HepG2 (cell line): ENCODE measurements around the gene USP30. TPM values are rescaled to one million over a fixed set of nuclear protein-coding genes. Genes with fewer than 3 reads are reported as not detected.

Experiments used
- CREB3 ChIP-seq: sonication (generic); formaldehyde crosslinking; IDR thresholded peaks from 2 replicates; pipeline ENCODE4 v1.5.0; 2020; ENCODE audit warnings: missing genetic modification reagents
- DZIP1 ChIP-seq: sonication (generic); formaldehyde crosslinking; IDR thresholded peaks from 2 replicates; pipeline ENCODE4 v1.5.0; 2020; ENCODE audit warnings: mild to moderate bottlenecking, missing genetic modification reagents
- FOXO1 ChIP-seq: sonication (generic); formaldehyde crosslinking; IDR thresholded peaks from 2 replicates; pipeline ENCODE4 v1.4.0; 2020; ENCODE audit warnings: missing genetic modification reagents
- GATAD2A ChIP-seq: IDR thresholded peaks from 2 replicates; pipeline ENCODE4 v1.6.1; 2016
- KMT2A ChIP-seq: sonication (generic); formaldehyde crosslinking; IDR thresholded peaks from 2 replicates; pipeline ENCODE4 v1.4.0; 2020; ENCODE audit warnings: missing genetic modification reagents
- MIER2 ChIP-seq: IDR thresholded peaks from 2 replicates; pipeline ENCODE4 v1.6.1; 2016; ENCODE audit warnings: missing biosample characterization, missing genetic modification reagents
- NR2F2 ChIP-seq: IDR thresholded peaks from 2 replicates; pipeline ENCODE4 v1.6.1; 2012; ENCODE audit warnings: low read depth, inconsistent platforms, borderline replicate concordance
- PAWR ChIP-seq: sonication (generic); formaldehyde crosslinking; IDR thresholded peaks from 2 replicates; pipeline ENCODE4 v1.4.0; 2020; ENCODE audit warnings: missing genetic modification reagents, mild to moderate bottlenecking, borderline replicate concordance
- PCBP2 ChIP-seq: fragments of 200-400 bp; formaldehyde crosslinking; optimal IDR thresholded peaks from 2 replicates; pipeline ENCODE3; 2018; ENCODE audit warnings: low read length, low read depth; ENCODE audit not compliant: poor library complexity, severe bottlenecking
- RAD21 ChIP-seq: fragments of 450-650 bp; formaldehyde crosslinking; IDR thresholded peaks from 2 replicates; pipeline ENCODE4 v1.5.0; 2020; ENCODE audit warnings: mild to moderate bottlenecking
- SIX4 ChIP-seq: sonication (generic); formaldehyde crosslinking; IDR thresholded peaks from 2 replicates; pipeline ENCODE4 v1.4.0; 2020; ENCODE audit warnings: missing genetic modification reagents
- SNAPC2 ChIP-seq: sonication (generic); formaldehyde crosslinking; IDR thresholded peaks from 2 replicates; pipeline ENCODE4 v1.8.1; 2022; ENCODE audit warnings: mild to moderate bottlenecking, missing genetic modification reagents
- THYN1 ChIP-seq: sonication (generic); formaldehyde crosslinking; IDR thresholded peaks from 2 replicates; pipeline ENCODE4 v1.8.1; 2023; ENCODE audit warnings: low read depth, mild to moderate bottlenecking, moderate library complexity, missing genetic modification reagents, borderline replicate concordance
- XBP1 ChIP-seq: sonication (generic); formaldehyde crosslinking; IDR thresholded peaks from 2 replicates; pipeline ENCODE4 v1.5.0; 2020; ENCODE audit warnings: missing genetic modification reagents
- ZBTB20 ChIP-seq: sonication (generic); formaldehyde crosslinking; IDR thresholded peaks from 2 replicates; pipeline ENCODE4 v1.8.1; 2023; ENCODE audit warnings: missing genetic modification reagents, low read depth, mild to moderate bottlenecking, borderline replicate concordance
- ZNF335 ChIP-seq: sonication (generic); formaldehyde crosslinking; IDR thresholded peaks from 2 replicates; pipeline ENCODE4 v1.4.0; 2020; ENCODE audit warnings: missing genetic modification reagents
- ZNF790 ChIP-seq: sonication (generic); formaldehyde crosslinking; IDR thresholded peaks from 2 replicates; pipeline ENCODE4 v1.8.0; 2022; ENCODE audit warnings: missing genetic modification reagents, mild to moderate bottlenecking, borderline replicate concordance
- ZNF841 ChIP-seq: sonication (generic); formaldehyde crosslinking; IDR thresholded peaks from 2 replicates; pipeline ENCODE4 v1.8.1; 2023; ENCODE audit warnings: missing genetic modification reagents, borderline replicate concordance
- ZSCAN20 ChIP-seq: sonication (generic); formaldehyde crosslinking; IDR thresholded peaks from 2 replicates; pipeline ENCODE4 v1.4.0; 2020; ENCODE audit warnings: missing genetic modification reagents, mild to moderate bottlenecking, borderline replicate concordance
- ZSCAN21 ChIP-seq: sonication (generic); formaldehyde crosslinking; IDR thresholded peaks from 2 replicates; pipeline ENCODE4 v1.8.0; 2022; ENCODE audit warnings: mild to moderate bottlenecking, missing genetic modification reagents, moderate library complexity, borderline replicate concordance
- polyA plus RNA-seq, 8 experiments: library from polyadenylated mRNA; depleted of rRNA in 3 of 8; stranded (reverse) in 7 of 8; unstranded in 1 of 8; fragments of >200 nt; fragmentation: Illumina TruSeq in 4 of 8; extraction: Trizol in 4 of 8; gene quantifications; 2 replicates each; pipeline versions ENCODE4 v1.2.1 to v1.2.3, GENCODE V29; 2011 to 2016; ENCODE audit warnings: low read depth in 4 of 8, missing spikeins in 1 of 8, mixed read lengths in 1 of 8; ENCODE audit not compliant: insufficient read depth in 1 of 8
- total RNA-seq, 5 experiments: library from RNA; depleted of rRNA; stranded (reverse); fragments of >200 nt; fragmentation: Illumina TruSeq; extraction: Trizol; gene quantifications; 2 replicates each; pipeline ENCODE4 v1.2.3, GENCODE V29; 2016; ENCODE audit warnings: low read depth in 1 of 5
- TF ChIP-seq, protein P1 (sequence below): sonication (generic); formaldehyde crosslinking; IDR thresholded peaks from 2 replicates; pipeline ENCODE4 v1.9.0; 2021; ENCODE audit warnings: missing genetic modification reagents, mild to moderate bottlenecking, borderline replicate concordance
- TF ChIP-seq, protein P2 (sequence below): sonication (generic); formaldehyde crosslinking; conservative IDR thresholded peaks from 2 replicates; pipeline ENCODE4 v1.8.0; 2022; ENCODE audit warnings: missing genetic modification reagents
- TF ChIP-seq, protein P3 (sequence below): IDR thresholded peaks from 2 replicates; pipeline ENCODE4 v1.6.1; 2016; ENCODE audit warnings: mild to moderate bottlenecking, missing biosample characterization, missing genetic modification reagents

Gene USP30
- total and polyA plus RNA-seq, 2 of the 13 experiments (the other 11 are each of a cell fraction or from before 2014, with no cell fraction given), result 11.2 to 20.8 TPM

DNA sequence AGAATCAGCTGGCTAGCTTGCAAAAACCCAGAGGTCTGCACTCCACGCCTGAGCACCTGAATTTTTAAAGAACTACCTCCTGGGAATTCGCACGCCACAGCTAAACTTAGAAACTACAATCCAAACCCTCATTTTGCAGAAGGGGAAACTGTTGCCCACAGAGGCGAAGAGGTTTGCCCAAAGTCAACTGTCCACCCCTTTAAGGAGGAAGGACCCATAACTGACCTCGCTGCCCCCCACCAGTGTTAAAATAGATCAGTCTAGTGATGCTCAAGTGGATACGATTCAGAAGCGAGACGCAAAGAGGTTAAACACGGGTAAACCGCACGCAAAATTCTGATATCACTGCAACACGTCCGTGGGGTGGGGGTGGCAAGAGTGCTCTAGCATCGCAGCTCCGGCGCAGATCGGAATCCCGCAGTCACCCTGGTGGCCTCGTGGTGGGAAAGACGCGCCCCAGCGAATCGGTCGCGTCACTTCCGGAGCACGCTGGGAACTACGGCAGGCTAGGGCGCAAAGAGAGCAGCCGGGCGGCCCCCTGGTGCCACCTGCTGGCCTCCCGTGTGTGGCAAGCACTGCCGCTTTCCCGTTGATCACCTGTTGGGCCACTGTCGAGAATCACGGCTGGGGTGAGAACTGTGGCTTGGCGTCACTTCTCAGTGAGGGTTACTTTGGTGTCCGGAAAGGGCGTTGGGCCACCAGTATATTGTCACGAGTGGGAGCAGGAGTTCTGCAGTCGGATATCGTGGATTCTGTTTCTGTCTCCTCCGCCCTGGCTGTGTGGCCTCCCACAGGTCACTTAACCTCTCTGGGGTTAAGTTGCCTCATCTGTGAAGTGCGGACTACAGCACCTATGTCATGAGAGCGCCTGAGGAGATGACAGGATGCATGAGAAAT, 40.9 kb downstream of the USP30 start, which contains the start of gene ALKBH2 (continued):
- TF ChIP-seq, protein P1, sequence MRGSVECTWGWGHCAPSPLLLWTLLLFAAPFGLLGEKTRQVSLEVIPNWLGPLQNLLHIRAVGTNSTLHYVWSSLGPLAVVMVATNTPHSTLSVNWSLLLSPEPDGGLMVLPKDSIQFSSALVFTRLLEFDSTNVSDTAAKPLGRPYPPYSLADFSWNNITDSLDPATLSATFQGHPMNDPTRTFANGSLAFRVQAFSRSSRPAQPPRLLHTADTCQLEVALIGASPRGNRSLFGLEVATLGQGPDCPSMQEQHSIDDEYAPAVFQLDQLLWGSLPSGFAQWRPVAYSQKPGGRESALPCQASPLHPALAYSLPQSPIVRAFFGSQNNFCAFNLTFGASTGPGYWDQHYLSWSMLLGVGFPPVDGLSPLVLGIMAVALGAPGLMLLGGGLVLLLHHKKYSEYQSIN (CRISPR knock-in tag), result no peak; the same call in 1 of the 2 replicates
- TF ChIP-seq, protein P2, sequence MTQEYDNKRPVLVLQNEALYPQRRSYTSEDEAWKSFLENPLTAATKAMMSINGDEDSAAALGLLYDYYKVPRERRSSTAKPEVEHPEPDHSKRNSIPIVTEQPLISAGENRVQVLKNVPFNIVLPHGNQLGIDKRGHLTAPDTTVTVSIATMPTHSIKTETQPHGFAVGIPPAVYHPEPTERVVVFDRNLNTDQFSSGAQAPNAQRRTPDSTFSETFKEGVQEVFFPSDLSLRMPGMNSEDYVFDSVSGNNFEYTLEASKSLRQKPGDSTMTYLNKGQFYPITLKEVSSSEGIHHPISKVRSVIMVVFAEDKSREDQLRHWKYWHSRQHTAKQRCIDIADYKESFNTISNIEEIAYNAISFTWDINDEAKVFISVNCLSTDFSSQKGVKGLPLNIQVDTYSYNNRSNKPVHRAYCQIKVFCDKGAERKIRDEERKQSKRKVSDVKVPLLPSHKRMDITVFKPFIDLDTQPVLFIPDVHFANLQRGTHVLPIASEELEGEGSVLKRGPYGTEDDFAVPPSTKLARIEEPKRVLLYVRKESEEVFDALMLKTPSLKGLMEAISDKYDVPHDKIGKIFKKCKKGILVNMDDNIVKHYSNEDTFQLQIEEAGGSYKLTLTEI, result no peak
- TF ChIP-seq RAD21 (CRISPR knock-in tag), result peak; percentile 100
- TF ChIP-seq THYN1 (CRISPR knock-in tag), result peak; percentile 55; the same call in 1 of the 2 replicates
- TF ChIP-seq ZNF790 (CRISPR knock-in tag), result no peak; the same call in 1 of the 2 replicates
- no peak for TF ChIP-seq DZIP1
- TF ChIP-seq FOXO1 (CRISPR knock-in tag), result peak; percentile 76
- TF ChIP-seq, protein P3, sequence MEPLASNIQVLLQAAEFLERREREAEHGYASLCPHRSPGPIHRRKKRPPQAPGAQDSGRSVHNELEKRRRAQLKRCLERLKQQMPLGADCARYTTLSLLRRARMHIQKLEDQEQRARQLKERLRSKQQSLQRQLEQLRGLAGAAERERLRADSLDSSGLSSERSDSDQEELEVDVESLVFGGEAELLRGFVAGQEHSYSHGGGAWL (CRISPR knock-in tag), result peak; percentile 96
- no peak for TF ChIP-seq PCBP2
- TF ChIP-seq ZSCAN20 (CRISPR knock-in tag), result 0 out of 2 replicates have a peak, but pooled peaks have one; percentile 54
- 0 out of 2 replicates have a peak, but pooled peaks have one; percentile 42 for TF ChIP-seq SIX4 (CRISPR knock-in tag)
- TF ChIP-seq MIER2, result peak; percentile 66; the same call in 1 of the 2 replicates
- peak; percentile 99 for TF ChIP-seq SNAPC2 (CRISPR knock-in tag)
- TF ChIP-seq ZNF841, result peak; percentile 88
- TF ChIP-seq NR2F2, result no peak
- peak; percentile 97 for TF ChIP-seq ZSCAN21 (CRISPR knock-in tag)
- TF ChIP-seq ZBTB20 (CRISPR knock-in tag), result peak; percentile 88
- TF ChIP-seq GATAD2A (CRISPR knock-in tag), result peak; percentile 74
- TF ChIP-seq PAWR (CRISPR knock-in tag), result no peak
- peak; percentile 96 for TF ChIP-seq KMT2A (CRISPR knock-in tag)
- peak; percentile 90 for TF ChIP-seq ZNF335 (CRISPR knock-in tag)
- no peak for TF ChIP-seq XBP1 (CRISPR knock-in tag)
- no peak for TF ChIP-seq CREB3 (CRISPR knock-in tag)
